ENCODE data around the gene PTBP2. TPM values are rescaled to one million over a fixed set of nuclear protein-coding genes. Genes with fewer than 3 reads are reported as not detected.

PTBP2 gene
- total and polyA plus RNA-seq, 2 donors (not counting 1 experiment from before 2014, with no cell fraction given): 18.7 to 33.6 TPM

DNA sequence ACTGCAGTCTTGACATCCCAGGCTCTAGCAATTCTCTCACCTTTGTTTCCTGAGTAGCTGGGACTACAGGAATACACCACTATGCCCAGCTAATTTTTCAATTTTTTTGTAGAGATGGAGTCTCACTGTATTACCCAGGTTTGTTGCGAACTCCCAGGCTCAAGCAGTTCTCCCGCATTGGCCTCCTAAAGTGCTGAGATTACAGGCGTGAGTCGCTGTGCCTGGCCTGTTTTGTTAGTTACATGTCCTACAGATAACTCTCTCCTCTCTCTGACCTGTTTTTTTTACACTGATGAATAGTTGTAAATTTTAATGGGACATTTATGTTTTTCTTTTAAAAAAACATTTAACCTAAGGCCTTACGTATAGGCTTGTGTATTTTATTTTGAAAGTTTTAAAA, 19.8 kb downstream of the PTBP2 start:
- intact Hi-C loops (cut with micrococcal nuclease): no loop called here
- H3K27ac ChIP-seq (ENCODE audit: low read length in 2 of 2): no peak overlapping the region
- ChIA-PET POLR2A (interaction anchor here (0.6 kb wide), 1 partner anchor 19 kb away, joined by 8 read pairs; no protein-coding TSS in a partner anchor), CTCF (no interaction called here)
- H2AFZ ChIP-seq (ENCODE audit: insufficient read depth, low read depth, low read length, poor library complexity, severe bottlenecking): no peak overlapping the region
- no peak for TF ChIP-seq EZH2 (IDR thresholded peaks at IDR 0.05; ENCODE audit: borderline replicate concordance, insufficient read depth, low read depth, low read length, poor library complexity, severe bottlenecking)
- TF ChIP-seq, protein P1, sequence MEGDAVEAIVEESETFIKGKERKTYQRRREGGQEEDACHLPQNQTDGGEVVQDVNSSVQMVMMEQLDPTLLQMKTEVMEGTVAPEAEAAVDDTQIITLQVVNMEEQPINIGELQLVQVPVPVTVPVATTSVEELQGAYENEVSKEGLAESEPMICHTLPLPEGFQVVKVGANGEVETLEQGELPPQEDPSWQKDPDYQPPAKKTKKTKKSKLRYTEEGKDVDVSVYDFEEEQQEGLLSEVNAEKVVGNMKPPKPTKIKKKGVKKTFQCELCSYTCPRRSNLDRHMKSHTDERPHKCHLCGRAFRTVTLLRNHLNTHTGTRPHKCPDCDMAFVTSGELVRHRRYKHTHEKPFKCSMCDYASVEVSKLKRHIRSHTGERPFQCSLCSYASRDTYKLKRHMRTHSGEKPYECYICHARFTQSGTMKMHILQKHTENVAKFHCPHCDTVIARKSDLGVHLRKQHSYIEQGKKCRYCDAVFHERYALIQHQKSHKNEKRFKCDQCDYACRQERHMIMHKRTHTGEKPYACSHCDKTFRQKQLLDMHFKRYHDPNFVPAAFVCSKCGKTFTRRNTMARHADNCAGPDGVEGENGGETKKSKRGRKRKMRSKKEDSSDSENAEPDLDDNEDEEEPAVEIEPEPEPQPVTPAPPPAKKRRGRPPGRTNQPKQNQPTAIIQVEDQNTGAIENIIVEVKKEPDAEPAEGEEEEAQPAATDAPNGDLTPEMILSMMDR (IDR thresholded peaks at IDR 0.05): no peak
- H3K4me3 Mint-ChIP-seq: no peak overlapping the region
- H3K4me3 ChIP-seq (ENCODE audit: control extremely low read depth in 1 of 5, extremely low read depth in 1 of 5, insufficient read depth in 1 of 5, low read depth in 2 of 5, low read length in 4 of 5): no peak overlapping the region
- H3K27me3 ChIP-seq (replicated peaks in 1 of 4; ENCODE audit: control extremely low read depth in 1 of 4, control insufficient read depth in 3 of 4, insufficient read depth in 4 of 4, low read length in 3 of 4): no peaks in the 10 kb centered on the region
- WGBS (ENCODE audit: insufficient coverage): no CpG with 5 or more reads among the region's 5 CpGs
- no peak overlapping the region for H3K4me2 ChIP-seq (replicated peaks; ENCODE audit: low read depth, low read length, poor library complexity, severe bottlenecking)
- H3K27ac Mint-ChIP-seq: no peak overlapping the region
- H3K4me1 Mint-ChIP-seq: peaks cover 33% of the 10 kb centered on the region
- H3K9ac ChIP-seq (ENCODE audit: low read length): no peak overlapping the region
- H3K9me3 Mint-ChIP-seq (ENCODE audit: insufficient read depth): no peaks in the 10 kb centered on the region
- DNase-seq (no peak), ATAC-seq (ENCODE audit: low read depth) (no peak)
- H4K20me1 ChIP-seq (ENCODE audit: control insufficient read depth, insufficient read depth, low read length, poor library complexity, severe bottlenecking): peaks cover 39% of the 10 kb centered on the region
- H3K36me3 ChIP-seq (replicated peaks in 1 of 2; ENCODE audit: control extremely low read depth in 1 of 2, control insufficient read depth in 1 of 2, extremely low read depth in 1 of 2, insufficient read depth in 2 of 2, low read length in 1 of 2): peaks cover 0 to 5% of the 10 kb centered on the region in 2 experiments
- H3K79me2 ChIP-seq (ENCODE audit: control insufficient read depth, insufficient read depth, low read length): peaks cover 97% of the 10 kb centered on the region
- H3K27me3 Mint-ChIP-seq: no peaks in the 10 kb centered on the region
- H3K9me3 ChIP-seq (ENCODE audit: control extremely low read depth in 1 of 3, control insufficient read depth in 2 of 3, insufficient read depth in 1 of 3, low read length in 2 of 3): peaks cover 0 to 3% (median 0%) of the 10 kb centered on the region in 3 donors
- H3K4me1 ChIP-seq (ENCODE audit: control insufficient read depth in 2 of 2, insufficient read depth in 2 of 2, low read length in 2 of 2): peaks cover 0 to 2% of the 10 kb centered on the region in 2 donors

DNA sequence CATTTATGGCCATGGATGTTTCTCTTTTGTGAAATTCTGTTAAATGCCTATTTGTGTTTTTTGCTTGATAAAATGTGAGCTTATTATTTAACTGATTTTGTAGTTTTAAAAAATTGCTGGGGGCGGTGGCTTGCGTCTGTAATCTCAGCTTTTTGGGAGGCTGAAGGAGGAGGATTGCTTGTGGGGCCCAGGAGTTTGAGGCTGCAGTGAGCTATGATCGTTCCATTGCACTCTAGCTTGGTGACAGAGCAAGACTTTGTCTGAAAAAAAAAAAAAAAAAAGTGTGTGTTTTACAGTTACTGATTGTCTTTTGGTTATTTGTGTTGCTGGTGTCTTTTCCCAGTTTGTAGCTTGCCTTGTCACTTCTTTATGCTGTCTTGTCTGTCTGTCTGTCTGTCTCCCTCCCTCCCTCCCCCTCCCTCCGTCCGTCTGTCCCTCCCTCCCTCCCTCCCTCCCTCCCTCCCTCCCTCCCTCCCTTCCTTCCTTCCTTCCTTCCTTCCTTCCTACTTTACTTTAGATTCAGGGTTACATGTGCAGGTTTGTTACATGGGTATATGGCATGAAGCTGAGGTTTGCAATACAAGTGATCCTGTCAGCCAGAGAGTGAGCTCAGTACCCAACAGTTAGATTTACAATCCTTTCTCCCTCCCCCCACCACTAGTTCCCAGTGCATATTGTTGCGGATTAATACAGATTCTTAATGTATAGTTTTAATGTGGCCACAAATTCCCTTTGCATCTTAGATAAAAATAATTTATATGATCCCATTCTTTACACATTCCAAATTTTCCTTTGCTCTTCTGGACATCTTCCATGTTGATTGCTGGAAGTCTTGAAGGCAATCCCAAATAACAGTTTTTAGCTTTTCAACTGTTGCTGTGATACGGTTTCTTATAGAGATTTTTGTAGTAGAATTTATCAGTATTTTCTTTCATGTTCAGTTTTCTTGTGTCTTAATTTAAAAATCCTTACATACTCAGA, 25.1 kb downstream of the PTBP2 start:
- Histone ChIP-seq H3K9me3 (ENCODE audit: control extremely low read depth in 1 of 3, control insufficient read depth in 2 of 3, insufficient read depth in 1 of 3, low read length in 2 of 3) (no peaks in the 10 kb centered on the region), H3K4me2 (replicated peaks; ENCODE audit: low read depth, low read length, poor library complexity, severe bottlenecking) (no peak overlapping the region), H3K27ac (ENCODE audit: low read length in 2 of 2) (no peak overlapping the region), H2AFZ (ENCODE audit: insufficient read depth, low read depth, low read length, poor library complexity, severe bottlenecking) (no peak overlapping the region), H3K36me3 (replicated peaks in 1 of 2; ENCODE audit: control extremely low read depth in 1 of 2, control insufficient read depth in 1 of 2, extremely low read depth in 1 of 2, insufficient read depth in 2 of 2, low read length in 1 of 2) (peaks cover 7 to 8% of the 10 kb centered on the region in 2 experiments), H4K20me1 (ENCODE audit: control insufficient read depth, insufficient read depth, low read length, poor library complexity, severe bottlenecking) (peaks cover 63% of the 10 kb centered on the region), H3K9ac (ENCODE audit: low read length) (no peak overlapping the region), H3K27me3 (replicated peaks in 1 of 4; ENCODE audit: control extremely low read depth in 1 of 4, control insufficient read depth in 3 of 4, insufficient read depth in 4 of 4, low read length in 3 of 4) (no peaks in the 10 kb centered on the region), H3K4me1 (ENCODE audit: control insufficient read depth in 2 of 2, insufficient read depth in 2 of 2, low read length in 2 of 2) (peaks cover 0 to 6% of the 10 kb centered on the region in 2 donors), H3K4me3 (ENCODE audit: control extremely low read depth in 1 of 5, extremely low read depth in 1 of 5, insufficient read depth in 1 of 5, low read depth in 2 of 5, low read length in 4 of 5) (no peak overlapping the region), H3K79me2 (ENCODE audit: control insufficient read depth, insufficient read depth, low read length) (peaks cover 72% of the 10 kb centered on the region)
- H3K9me3 Mint-ChIP-seq (ENCODE audit: insufficient read depth): no peaks in the 10 kb centered on the region
- ChIA-PET CTCF (interaction anchor here (0.5 kb wide), 1 partner anchor 1892 kb away, joined by 5 read pairs; no protein-coding TSS in a partner anchor), POLR2A (interaction anchor here (0.7 kb wide), 1 partner anchor 20 kb away, joined by 3 read pairs; no protein-coding TSS in a partner anchor)
- TF ChIP-seq, protein P1 (IDR thresholded peaks at IDR 0.05): no peak
- no peak for TF ChIP-seq EZH2 (IDR thresholded peaks at IDR 0.05; ENCODE audit: borderline replicate concordance, insufficient read depth, low read depth, low read length, poor library complexity, severe bottlenecking)
- no peak overlapping the region for H3K4me3 Mint-ChIP-seq
- no peak for ATAC-seq (ENCODE audit: low read depth)
- peaks cover 30% of the 10 kb centered on the region for H3K4me1 Mint-ChIP-seq
- no peak overlapping the region for H3K27ac Mint-ChIP-seq
- WGBS (ENCODE audit: insufficient coverage): 100% methylated on average over 2 of the region's 7 CpGs
- no peak for DNase-seq
- no peaks in the 10 kb centered on the region for H3K27me3 Mint-ChIP-seq
- intact Hi-C loops (cut with micrococcal nuclease): no loop called here

Data from B cell (primary cell).